PFSK-1 (cell line): ENCODE data around the gene ABCC4.

Experiments
- FOXP2 ChIP-seq: optimal IDR thresholded peaks from 2 replicates; pipeline ENCODE3; 2011; ENCODE audit warnings: borderline replicate concordance, control low read depth, inconsistent platforms; ENCODE audit not compliant: insufficient read depth; ENCODE audit errors: extremely low read length, extremely low read depth
- POLR2AphosphoS5 ChIP-seq: IDR thresholded peaks from 2 replicates; pipeline ENCODE4 v1.6.1; 2012; ENCODE audit warnings: low read depth, mild to moderate bottlenecking, control low read depth, low read length, moderate library complexity
- REST ChIP-seq, 2 experiments: IDR thresholded peaks; 2 replicates each; pipeline versions ENCODE4 v1.6.1 to v1.8.0; 2011 to 2012; ENCODE audit warnings: low read depth in 2 of 2, low read length in 2 of 2, control low read depth in 1 of 2, inconsistent platforms in 1 of 2, mild to moderate bottlenecking in 1 of 2, moderate library complexity in 1 of 2; ENCODE audit not compliant: insufficient read depth in 1 of 2
- SIN3A ChIP-seq: IDR thresholded peaks from 2 replicates; pipeline ENCODE4 v1.6.1; 2012; ENCODE audit warnings: mild to moderate bottlenecking, low read length, moderate library complexity, borderline replicate concordance; ENCODE audit not compliant: insufficient read depth
- TAF1 ChIP-seq: IDR thresholded peaks from 2 replicates; pipeline ENCODE4 v1.6.1; 2012; ENCODE audit warnings: low read length, control low read depth, borderline replicate concordance; ENCODE audit not compliant: insufficient read depth

- no peak for TF ChIP-seq SIN3A
- no peak for TF ChIP-seq TAF1
- no peak for TF ChIP-seq POLR2AphosphoS5
- TF ChIP-seq REST (IDR thresholded peaks at IDR 0.05; ENCODE audit: insufficient read depth in 1 of 2, low read depth in 2 of 2, low read length in 2 of 2) = no peak
- no peak for TF ChIP-seq FOXP2
Observed at GRCh38 chr13:95191821-95192563, 109.3 kb downstream of the ABCC4 start.
